Kidney (tissue), 14 donors: ENCODE data around the gene IGFLR1. TPM values are rescaled to one million over a fixed set of nuclear protein-coding genes. Genes with fewer than 3 reads are reported as not detected.

Source experiments
- DNase-seq, 5 donors: peaks; one replicate each; pipeline ENCODE4 v3.0.0-alpha.2; 2013 to 2020
- FAIRE-seq: peaks from 2 replicates; lab custom pipeline; 2012; peaks lifted over from hg19 to GRCh38; lab: Jason Lieb, UNC
- H3K27ac ChIP-seq, 2 donors: one replicate each; pipeline ENCODE4 v1.7.0; 2013; ENCODE audit warnings: low read depth in 2 of 2, low read length in 2 of 2, inconsistent platforms in 1 of 2
- H3K27me3 ChIP-seq: one replicate; pipeline ENCODE4 v1.7.1; 2013; ENCODE audit warnings: low read length, inconsistent platforms; ENCODE audit not compliant: control insufficient read depth, insufficient read depth
- H3K36me3 ChIP-seq, 3 donors: one replicate each; pipeline versions ENCODE4 v1.7.0 to v1.7.1; 2013; ENCODE audit warnings: low read length in 3 of 3, control low read depth in 1 of 3, inconsistent platforms in 1 of 3; ENCODE audit not compliant: insufficient read depth in 3 of 3, control insufficient read depth in 2 of 3
- H3K4me1 ChIP-seq, 3 donors: one replicate each; pipeline versions ENCODE4 v1.7.0 to v1.7.1; 2013; ENCODE audit warnings: low read length in 3 of 3, inconsistent platforms in 1 of 3, low read depth in 1 of 3; ENCODE audit not compliant: control insufficient read depth in 2 of 3, insufficient read depth in 2 of 3
- H3K4me3 ChIP-seq, 3 donors: one replicate each; pipeline versions ENCODE4 v1.7.0 to v1.8.1; 2013; ENCODE audit warnings: low read length in 3 of 3, control low read depth in 1 of 3, inconsistent platforms in 1 of 3
- H3K9ac ChIP-seq, 3 donors: one replicate each; pipeline versions ENCODE4 v1.7.0 to v1.7.1; 2013; ENCODE audit warnings: low read length in 3 of 3, control low read depth in 1 of 3, inconsistent platforms in 1 of 3
- H3K9me3 ChIP-seq, 3 donors: one replicate each; pipeline versions ENCODE4 v1.7.0 to v1.7.1; 2013; ENCODE audit warnings: low read length in 3 of 3, control low read depth in 1 of 3, inconsistent platforms in 1 of 3; ENCODE audit not compliant: control insufficient read depth in 2 of 3, insufficient read depth in 1 of 3
- intact Hi-C: fragments of 100-400 bp; cut with DNase I; formaldehyde crosslinking; loops from one replicate; pipeline ENCODE4 v1.11.1; 2022
- polyA plus RNA-seq: library from polyadenylated mRNA; stranded (reverse); fragments of 350-450 nt; fragmentation: Illumina TruSeq; extraction: RNeasy Lipid Tissue Mini Kit (QIAGEN cat#74804); gene quantifications from one replicate; pipeline ENCODE4 v1.2.3, GENCODE V29; 2014; ENCODE audit warnings: low read depth, low replicate concordance; ENCODE audit not compliant: insufficient read depth
- total RNA-seq: library from RNA; stranded (reverse); fragmentation: NEBNext Ultra II Directional; extraction: Animal tissue kit (Norgen Biotek cat#: 25700); gene quantifications from one replicate; pipeline ENCODE4 v1.2.1, GENCODE V29; 2021
- TF ChIP-seq, protein P1 (sequence below): IDR thresholded peaks from 3 replicates; pipeline ENCODE4 v1.5.1; 2012; ENCODE audit warnings: mild to moderate bottlenecking, moderate library complexity, borderline replicate concordance; ENCODE audit not compliant: insufficient read depth; ENCODE audit errors: extremely low read depth
- donor health status: control.
- donor health status: control.
- donor health status: control.
- donor health status: control.
- donor health status: control.
- donor health status: DM: yes; HTN: yes; CAD: no.
- donor health status: Normal renal cell carcinoma (clear cell type).

Gene IGFLR1
- total and polyA plus RNA-seq, 2 donors from 2014 or later = 22.3 to 26.0 TPM

DNA sequence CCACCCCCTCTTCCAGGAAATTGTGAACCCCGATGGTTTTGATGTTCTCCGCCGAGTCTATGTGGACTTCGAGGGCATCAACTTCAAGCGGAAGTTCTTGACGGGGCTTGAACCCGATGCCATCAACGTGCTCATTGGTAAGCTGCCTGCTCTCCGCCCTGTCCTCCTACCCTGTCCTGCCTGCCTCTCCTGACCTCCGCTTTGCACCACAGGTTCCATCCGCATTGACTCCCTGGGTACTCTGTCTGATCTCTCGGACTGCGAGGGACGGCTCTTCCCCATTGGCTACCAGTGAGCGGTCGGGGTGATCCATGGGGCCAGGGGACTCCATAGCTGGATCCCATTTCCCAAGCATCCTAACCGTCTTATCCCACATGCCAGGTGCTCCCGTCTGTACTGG, 11.9 kb downstream of the IGFLR1 start:
- Histone ChIP-seq H3K27ac (no peak overlapping the region), H3K4me1 (no peaks in the 10 kb centered on the region), H3K36me3 (peaks cover 5 to 75% (median 41%) of the 10 kb centered on the region in 3 donors), H3K9me3 (no peaks in the 10 kb centered on the region), H3K4me3 (no peak overlapping the region), H3K9ac (no peak overlapping the region), H3K27me3 (no peaks in the 10 kb centered on the region)
- FAIRE-seq (no peak), DNase-seq (no peak)
- intact Hi-C loops = no loop called here
- TF ChIP-seq, protein P1, sequence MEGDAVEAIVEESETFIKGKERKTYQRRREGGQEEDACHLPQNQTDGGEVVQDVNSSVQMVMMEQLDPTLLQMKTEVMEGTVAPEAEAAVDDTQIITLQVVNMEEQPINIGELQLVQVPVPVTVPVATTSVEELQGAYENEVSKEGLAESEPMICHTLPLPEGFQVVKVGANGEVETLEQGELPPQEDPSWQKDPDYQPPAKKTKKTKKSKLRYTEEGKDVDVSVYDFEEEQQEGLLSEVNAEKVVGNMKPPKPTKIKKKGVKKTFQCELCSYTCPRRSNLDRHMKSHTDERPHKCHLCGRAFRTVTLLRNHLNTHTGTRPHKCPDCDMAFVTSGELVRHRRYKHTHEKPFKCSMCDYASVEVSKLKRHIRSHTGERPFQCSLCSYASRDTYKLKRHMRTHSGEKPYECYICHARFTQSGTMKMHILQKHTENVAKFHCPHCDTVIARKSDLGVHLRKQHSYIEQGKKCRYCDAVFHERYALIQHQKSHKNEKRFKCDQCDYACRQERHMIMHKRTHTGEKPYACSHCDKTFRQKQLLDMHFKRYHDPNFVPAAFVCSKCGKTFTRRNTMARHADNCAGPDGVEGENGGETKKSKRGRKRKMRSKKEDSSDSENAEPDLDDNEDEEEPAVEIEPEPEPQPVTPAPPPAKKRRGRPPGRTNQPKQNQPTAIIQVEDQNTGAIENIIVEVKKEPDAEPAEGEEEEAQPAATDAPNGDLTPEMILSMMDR = no peak

DNA sequence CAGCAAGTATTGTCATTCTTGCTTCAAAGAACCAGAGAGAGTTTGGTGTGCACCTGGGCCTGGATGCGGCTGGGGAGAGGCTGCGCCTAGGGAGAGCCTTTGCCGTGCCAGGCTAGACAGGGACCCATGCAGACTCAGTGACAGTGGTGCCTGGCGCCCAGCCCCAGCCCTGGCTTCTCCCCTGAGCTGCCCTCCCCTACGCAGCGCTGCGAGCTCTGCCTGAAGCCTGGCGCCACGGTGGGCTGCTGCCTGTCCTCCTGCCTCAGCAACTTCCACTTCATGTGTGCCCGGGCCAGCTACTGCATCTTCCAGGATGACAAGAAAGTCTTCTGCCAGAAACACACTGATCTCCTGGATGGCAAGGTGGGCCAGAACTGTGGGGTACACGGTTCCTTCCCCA, 12.5 kb downstream of the IGFLR1 start:
- Histone ChIP-seq H3K27me3 (no peaks in the 10 kb centered on the region), H3K4me3 (no peak overlapping the region), H3K9ac (no peak overlapping the region), H3K9me3 (no peaks in the 10 kb centered on the region), H3K4me1 (no peaks in the 10 kb centered on the region), H3K36me3 (peaks cover 5 to 80% (median 46%) of the 10 kb centered on the region in 3 donors), H3K27ac (no peak overlapping the region)
- no peak for DNase-seq
- intact Hi-C loops = no loop called here
- TF ChIP-seq, protein P1 = no peak
- FAIRE-seq = no peak

DNA sequence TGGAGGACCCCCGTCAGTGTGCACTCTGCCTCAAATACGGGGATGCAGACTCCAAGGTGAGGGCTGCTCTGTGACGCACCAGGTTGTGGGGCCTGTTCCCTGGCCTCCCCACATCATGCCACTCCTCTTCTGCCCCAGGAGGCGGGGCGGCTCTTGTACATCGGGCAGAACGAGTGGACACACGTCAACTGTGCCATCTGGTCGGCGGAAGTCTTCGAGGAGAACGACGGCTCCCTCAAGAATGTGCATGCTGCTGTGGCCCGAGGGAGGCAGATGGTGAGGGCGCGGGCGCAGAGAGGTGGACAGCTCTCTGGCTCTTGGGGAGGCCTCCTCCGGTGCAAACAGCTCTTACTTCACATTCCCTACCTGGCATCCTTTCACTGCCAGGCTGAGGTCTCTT, 13.2 kb downstream of the IGFLR1 start:
- intact Hi-C loops = no loop called here
- TF ChIP-seq, protein P1 = no peak

More for the DNA sequence above, 13.2 kb downstream of the IGFLR1 start:
- Histone ChIP-seq H3K36me3 (peaks cover 5 to 85% (median 50%) of the 10 kb centered on the region in 3 donors), H3K9ac (no peak overlapping the region), H3K27ac (no peak overlapping the region), H3K4me1 (no peaks in the 10 kb centered on the region), H3K27me3 (no peaks in the 10 kb centered on the region), H3K9me3 (no peaks in the 10 kb centered on the region), H3K4me3 (no peak overlapping the region)
- no peak for FAIRE-seq
- DNase-seq = no peak
